Hematopoietic multipotent progenitor cell treated with erythropoietin and hydrocortisone succinate and interleukin-3 and kit ligand, for 17 days (in vitro differentiated cells): Measurements from ENCODE around the gene PDE3A.
"Not testable (repeated sequence)": the region's sequence is repeated elsewhere in the genome, so short reads cannot be mapped to it uniquely, and the experiment has no call there.

Source experiments
- DNase-seq: peaks from one replicate; pipeline ENCODE4 v3.0.0-alpha.2; 2015; ENCODE audit warnings: low spot score

Gene PDE3A

GRCh38 chr12:20615020-20615419 is 246.7 kb downstream of the PDE3A start:
- DNase-seq: not testable (repeated sequence)

DNA sequence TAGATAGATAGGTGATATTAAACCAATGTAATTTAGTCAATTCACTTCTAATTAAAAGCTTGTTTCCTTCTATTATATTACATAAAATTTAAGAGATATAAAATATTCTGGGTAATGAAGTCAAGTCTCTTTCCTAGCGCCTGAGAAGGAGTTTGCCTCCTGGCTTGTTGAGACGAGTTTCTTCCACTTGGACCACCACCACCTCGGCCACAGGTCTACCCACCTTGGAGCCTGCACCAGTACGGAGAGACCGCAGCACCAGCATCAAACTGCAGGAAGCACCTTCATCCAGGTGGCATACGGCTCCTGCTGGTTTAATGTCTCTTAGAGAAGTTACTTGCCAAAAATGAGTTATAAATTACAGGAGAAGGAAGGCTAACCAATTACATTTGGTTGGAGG is 247.8 kb downstream of the PDE3A start:
- no peak for DNase-seq

GRCh38 chr12:20620261-20620660 is 251.9 kb downstream of the PDE3A start:
- no peak for DNase-seq

DNA sequence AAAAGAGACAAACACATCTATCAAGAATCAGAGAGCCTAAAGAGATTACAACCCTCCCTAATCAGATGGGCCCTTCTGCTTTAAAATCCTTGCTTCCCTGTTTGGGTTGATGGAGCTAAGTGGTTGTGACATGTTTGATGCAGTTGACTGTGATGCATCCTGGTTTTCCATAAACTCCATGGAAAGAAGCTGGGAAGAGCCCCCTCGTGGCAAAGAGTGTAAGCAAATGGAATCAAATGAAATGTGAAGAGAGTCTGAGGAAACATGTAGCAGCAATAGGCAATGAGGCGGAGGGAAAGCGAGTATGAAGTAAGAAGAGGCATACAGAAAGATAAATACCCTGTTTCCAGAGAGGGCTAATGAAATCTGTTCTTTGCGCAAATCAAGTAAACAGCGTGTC is 256.4 kb downstream of the PDE3A start:
- no peak for DNase-seq

GRCh38 chr12:20625531-20625930 is 257.2 kb downstream of the PDE3A start:
- no peak for DNase-seq

GRCh38 chr12:20627001-20627588 is 258.8 kb downstream of the PDE3A start:
- DNase-seq: no peak

DNA sequence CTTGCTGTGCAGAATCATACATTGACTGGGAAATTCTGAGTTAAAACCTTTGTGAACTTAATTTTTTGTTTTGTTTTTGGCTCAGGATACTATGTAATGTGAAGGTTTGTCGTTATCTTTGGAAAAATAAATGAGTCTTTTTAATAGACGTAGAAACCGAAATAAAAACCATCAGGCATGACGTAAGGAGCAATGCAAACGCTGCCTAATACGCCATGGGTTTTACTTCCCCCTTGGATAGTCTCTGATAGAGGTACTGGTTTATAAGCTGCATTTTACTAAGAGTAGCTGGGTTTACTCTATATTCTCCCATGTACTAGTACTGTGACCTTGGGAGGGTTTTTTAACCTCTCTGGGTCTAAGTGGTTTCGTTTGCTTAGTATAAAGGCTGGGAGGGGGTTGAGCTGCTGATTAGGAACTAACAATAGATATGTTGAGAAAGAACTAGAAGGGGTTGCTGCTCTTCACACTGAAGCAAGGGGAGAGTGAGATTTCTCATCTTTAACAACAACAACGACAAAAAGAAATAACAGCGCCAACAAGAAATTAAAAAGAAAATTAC is 260.0 kb downstream of the PDE3A start:
- DNase-seq: no peak

DNA sequence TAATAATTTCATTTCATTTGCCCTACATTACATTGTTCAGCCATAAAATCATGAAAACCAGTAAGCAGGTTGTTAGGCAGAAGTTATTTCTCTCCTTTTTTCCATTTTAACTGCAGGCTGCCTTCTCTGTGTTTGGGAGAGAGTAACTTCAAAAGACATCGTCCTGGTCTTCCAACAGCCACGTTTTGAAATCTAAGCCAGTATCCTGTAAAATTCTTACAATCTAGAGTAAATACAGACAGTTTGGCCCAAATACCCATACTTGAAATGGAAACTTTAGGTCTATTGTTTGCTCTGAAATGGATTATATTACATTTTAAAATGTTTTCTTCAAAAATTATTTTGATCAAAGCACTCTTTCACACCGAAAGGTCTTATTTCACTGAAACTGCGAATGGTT is 260.7 kb downstream of the PDE3A start:
- no peak for DNase-seq

GRCh38 chr12:20629414-20630156 is 261.2 kb downstream of the PDE3A start:
- DNase-seq: no peak

DNA sequence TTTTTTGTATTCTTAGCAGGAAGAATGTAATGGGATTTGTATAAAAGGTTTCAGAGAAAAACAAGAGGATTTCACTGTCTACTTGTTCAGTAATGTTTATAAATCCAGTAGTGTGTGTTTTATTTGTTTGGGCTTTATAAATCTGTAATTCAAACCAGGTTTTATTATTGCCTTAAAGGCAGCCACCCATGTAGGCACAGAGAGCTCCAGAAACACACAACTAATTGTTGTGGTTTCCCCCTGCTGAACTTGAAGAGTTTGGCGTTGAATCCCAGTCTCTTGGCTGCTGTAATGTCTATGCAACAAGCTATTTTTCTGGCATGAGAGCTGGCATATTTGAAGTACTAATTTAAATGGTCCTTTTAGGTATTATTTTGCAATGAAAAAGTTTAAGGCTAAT is 263.4 kb downstream of the PDE3A start:
- DNase-seq: no peak

GRCh38 chr12:20641106-20641505 is 272.8 kb downstream of the PDE3A start:
- no peak for DNase-seq

DNA sequence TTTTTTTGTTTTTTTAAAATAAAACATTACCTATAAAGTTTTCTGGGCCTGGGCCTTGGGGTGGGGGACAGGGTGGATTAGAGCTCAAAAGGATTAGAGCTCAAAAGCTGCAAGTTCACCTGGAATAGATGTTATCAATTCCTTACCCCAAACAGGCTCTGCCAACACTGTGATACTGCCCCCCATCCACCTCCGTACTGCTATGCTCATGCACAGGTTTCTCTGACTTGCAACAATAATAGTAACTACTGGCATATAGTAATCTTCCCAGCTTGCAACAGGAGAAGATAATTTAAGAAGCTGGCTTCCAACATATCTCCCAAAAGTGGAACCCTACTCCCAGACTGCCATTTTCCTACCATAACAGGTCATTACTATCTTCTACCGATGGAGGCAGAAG is 275.5 kb downstream of the PDE3A start:
- DNase-seq: no peak

DNA sequence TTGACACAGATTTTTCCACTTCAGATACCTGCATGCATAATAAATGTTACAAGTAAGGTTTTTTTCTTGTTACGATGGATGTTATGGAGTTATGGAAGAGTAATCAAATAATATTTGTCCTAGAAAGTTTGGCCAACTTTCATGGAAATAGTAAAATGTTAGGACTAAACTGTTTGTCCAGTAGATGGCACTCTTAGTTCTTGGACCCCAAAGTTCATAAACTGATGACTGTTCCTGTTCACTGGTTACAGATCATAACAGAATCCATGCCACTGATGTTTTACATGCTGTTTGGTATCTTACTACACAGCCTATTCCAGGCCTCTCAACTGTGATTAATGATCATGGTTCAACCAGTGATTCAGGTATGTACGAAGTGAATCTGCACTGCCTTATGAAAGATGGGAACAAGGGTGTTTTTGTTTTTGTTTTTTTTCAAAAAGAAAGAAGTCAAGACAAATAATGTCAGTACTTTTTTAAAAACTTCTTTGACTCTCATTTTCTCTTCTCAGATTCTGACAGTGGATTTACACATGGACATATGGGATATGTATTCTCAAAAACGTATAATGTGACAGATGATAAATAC is 278.0 kb downstream of the PDE3A start:
- DNase-seq: no peak

GRCh38 chr12:20653871-20654270 is 285.5 kb downstream of the PDE3A start:
- DNase-seq: no peak

GRCh38 chr12:20656600-20656999 is 288.3 kb downstream of the PDE3A start:
- no peak for DNase-seq

DNA sequence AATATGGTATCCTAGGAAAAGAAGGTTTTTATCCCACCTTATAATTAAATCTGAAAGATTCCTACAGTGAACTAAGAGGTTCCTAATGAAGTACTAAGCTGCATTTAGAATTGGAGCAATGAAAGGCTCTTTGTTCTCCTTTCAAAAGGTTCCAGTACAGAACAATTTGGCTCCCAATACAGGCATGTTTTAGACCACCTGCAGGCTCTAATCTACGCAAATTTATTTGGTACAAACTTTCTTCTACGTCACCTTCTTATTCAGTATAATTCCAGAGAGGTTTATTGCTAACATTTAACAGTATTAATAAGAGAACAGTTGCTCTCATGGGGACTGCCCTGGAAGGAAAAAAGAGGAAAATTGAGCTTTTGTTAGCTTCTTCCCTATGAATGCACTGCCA is 289.2 kb downstream of the PDE3A start:
- DNase-seq: no peak

DNA sequence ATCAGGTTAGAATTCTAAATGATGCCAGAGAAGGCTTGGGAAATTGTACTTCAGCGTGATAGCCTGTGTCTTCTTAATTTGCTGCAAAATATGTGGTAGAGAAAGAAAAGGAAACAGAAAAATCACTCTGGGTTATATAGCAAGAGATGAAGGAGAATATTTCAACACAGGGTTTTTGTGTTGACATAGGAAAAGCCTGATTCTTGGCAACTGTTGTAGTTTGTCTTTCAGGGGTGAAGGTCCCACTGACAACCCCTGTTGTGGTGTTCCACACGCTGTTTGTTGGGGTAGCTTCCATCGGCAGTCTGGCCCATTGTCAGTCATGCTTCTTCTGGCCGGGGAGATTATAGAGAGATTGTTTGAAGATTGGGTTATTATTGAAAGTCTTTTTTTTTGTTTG is 313.0 kb downstream of the PDE3A start:
- no peak for DNase-seq

- DNase-seq: no peak
Measured at GRCh38 chr12:20695232-20695631, 326.9 kb downstream of the PDE3A start, which contains the start of gene SLCO1C1. TSS of gene SLCO1C1 (plus strand) at chr12:20695332. CDS start at chr12:20699577, 4,245 bp downstream.

DNA sequence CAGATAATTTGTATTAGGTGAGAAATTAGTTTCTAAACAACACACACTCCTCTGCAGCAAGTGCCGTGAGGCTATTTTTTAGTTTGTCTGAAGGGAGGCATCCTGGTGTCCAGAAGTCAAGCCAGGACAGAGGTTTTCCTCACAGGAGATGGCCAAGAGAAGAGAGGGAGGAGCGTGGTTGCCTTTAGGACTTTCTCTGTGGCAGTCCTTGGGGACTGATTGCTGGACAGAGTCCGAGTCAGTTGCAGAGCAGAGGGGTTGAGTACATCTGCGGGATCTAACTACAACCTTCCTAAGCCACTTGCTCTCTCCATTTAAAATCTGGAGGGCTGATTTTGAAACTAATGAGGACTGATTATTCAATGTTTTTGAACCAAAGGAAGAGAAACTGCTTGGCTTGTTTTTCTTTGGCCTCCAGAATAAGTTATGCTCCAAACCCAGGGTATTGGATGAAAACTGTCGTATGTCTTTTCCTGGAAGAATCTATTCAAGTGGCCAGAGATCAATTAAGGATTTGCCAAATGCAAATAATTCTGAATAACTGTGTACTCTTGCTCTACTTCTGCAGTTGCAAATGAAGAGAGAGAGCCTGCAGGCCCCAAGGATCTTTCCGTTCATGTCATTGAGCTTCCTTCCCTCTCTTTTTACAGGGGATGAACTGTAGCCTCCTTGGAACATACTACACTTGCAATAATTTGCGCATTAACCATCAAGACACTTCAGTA is 328.0 kb downstream of the PDE3A start:
- no peak for DNase-seq

DNA sequence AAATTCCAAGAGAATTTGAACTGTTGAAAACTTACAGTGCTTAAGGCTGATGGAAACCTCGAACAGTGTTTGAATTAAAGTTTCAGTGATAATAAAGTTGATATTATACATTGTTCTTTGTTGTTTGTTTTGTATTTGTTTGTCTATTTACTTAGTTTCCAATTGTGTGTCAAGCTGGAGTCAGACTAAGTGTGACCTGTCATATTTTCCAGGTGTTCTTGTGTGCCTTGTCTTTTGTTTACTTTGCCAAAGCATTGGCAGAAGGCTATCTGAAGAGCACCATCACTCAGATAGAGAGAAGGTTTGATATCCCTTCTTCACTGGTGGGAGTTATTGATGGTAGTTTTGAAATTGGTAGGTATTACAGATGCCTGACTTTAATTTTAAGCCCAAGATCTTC is 332.8 kb downstream of the PDE3A start:
- DNase-seq: no peak

DNA sequence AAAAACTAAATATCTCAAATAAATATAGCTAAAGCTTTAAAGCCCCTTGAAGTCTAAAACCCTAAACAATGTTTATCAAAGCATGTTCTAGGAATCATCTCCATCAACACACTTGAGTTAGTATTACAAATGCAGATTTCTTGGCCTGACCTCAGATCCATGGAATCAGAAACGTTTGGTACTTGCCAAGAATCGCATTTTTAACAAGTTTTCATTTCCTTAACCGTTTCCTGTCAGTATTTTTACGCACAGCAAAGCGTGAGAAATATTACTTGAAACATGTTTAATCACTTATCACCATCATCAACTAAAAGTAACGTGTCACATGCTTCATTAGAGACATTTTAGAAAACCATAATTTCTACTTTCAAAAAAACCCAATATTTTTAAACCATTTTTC is 336.5 kb downstream of the PDE3A start:
- no peak for DNase-seq

- no peak for DNase-seq
Measured at GRCh38 chr12:20711846-20712245, 343.5 kb downstream of the PDE3A start.

DNA sequence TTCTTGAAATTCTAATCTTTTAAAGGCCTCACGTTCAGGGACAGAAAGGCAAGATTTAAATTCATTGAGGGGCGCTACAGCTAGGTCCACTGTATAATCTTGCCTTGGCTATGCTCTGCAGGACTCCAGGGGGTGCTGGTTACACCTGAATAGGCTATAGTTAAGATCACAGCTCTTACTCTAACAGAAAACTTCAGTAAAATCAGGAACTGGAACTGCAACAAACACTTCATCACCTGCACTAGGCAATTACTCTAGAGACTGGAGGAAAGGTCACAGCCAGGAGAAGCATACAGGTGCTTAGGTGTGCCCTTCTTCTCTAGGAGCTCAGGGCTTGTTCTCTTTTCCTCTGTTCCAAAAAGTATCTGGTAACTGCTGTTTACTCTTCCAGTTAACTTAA is 347.7 kb downstream of the PDE3A start:
- DNase-seq: no peak
